Spleen (tissue), 11 donors: Measurements from ENCODE around the gene NDUFA7. TPM values are rescaled to one million over a fixed set of nuclear protein-coding genes. Genes with fewer than 3 reads are reported as not detected.
"Not testable (repeated sequence)": the region's sequence is repeated elsewhere in the genome, so short reads cannot be mapped to it uniquely, and the experiment has no call there.

ENCODE experiments used
- DNase-seq: peaks from one replicate; pipeline ENCODE4 v3.0.0-alpha.2; 2020
- H3K27ac ChIP-seq, 8 donors: fragments of 200-600 bp; sonication (generic) in 7 of 8; 1 replicate in 4 of 8; 2 replicates in 4 of 8; pipeline versions ENCODE4 v1.5.0 to v1.8.0; 2016 to 2021; ENCODE audit warnings: inconsistent platforms in 4 of 8, mild to moderate bottlenecking in 4 of 8, moderate library complexity in 1 of 8
- H3K27me3 ChIP-seq, 7 donors: fragments of 200-600 bp; sonication (generic) in 6 of 7; replicated peaks in 1 of 7; 1 replicate in 4 of 7; 2 replicates in 3 of 7; pipeline versions ENCODE4 v1.5.0 to v1.8.0; 2016 to 2021; ENCODE audit warnings: inconsistent platforms in 3 of 7, mild to moderate bottlenecking in 1 of 7
- H3K36me3 ChIP-seq, 6 donors: fragments of 200-600 bp; sonication (generic) in 5 of 6; 1 replicate in 4 of 6; 2 replicates in 2 of 6; pipeline versions ENCODE4 v1.5.0 to v1.8.0; 2016 to 2021; ENCODE audit warnings: inconsistent platforms in 2 of 6
- H3K4me1 ChIP-seq, 6 donors: fragments of 200-600 bp; sonication (generic) in 5 of 6; 1 replicate in 3 of 6; 2 replicates in 3 of 6; pipeline versions ENCODE4 v1.5.0 to v1.8.0; 2016 to 2021; ENCODE audit warnings: inconsistent platforms in 3 of 6
- H3K4me3 ChIP-seq, 8 donors: fragments of 200-600 bp; sonication (generic) in 7 of 8; 1 replicate in 4 of 8; 2 replicates in 4 of 8; pipeline versions ENCODE4 v1.5.0 to v1.8.0; 2016 to 2021; ENCODE audit warnings: inconsistent platforms in 4 of 8, mild to moderate bottlenecking in 4 of 8, moderate library complexity in 2 of 8
- H3K9me3 ChIP-seq, 8 donors: fragments of 200-600 bp; sonication (generic) in 7 of 8; 1 replicate in 4 of 8; 2 replicates in 4 of 8; pipeline versions ENCODE4 v1.5.0 to v1.8.0; 2016 to 2021; ENCODE audit warnings: inconsistent platforms in 4 of 8
- CTCF ChIP-seq, 11 experiments: fragments of 200-600 bp in 7 of 11; fragments of 450-650 bp in 4 of 11; sonication (generic) in 4 of 11; IDR thresholded peaks in 8 of 11; conservative IDR thresholded peaks in 3 of 11; 1 replicate in 7 of 11; 2 replicates in 4 of 11; pipeline versions ENCODE4 v1.4.0 to v1.8.0; 2016 to 2021; ENCODE audit warnings: antibody characterized with exemption in 11 of 11, inconsistent platforms in 4 of 11, mild to moderate bottlenecking in 1 of 11
- POLR2A ChIP-seq, 3 donors: fragments of 450-650 bp; IDR thresholded peaks; one replicate each; pipeline ENCODE4 v1.5.1; 2017; ENCODE audit warnings: antibody characterized with exemption in 3 of 3, mild to moderate bottlenecking in 1 of 3
- POLR2AphosphoS5 ChIP-seq, 3 donors: sonication (generic); formaldehyde crosslinking; IDR thresholded peaks; one replicate each; pipeline ENCODE4 v1.5.1; 2017; ENCODE audit warnings: antibody characterized with exemption in 3 of 3
- WGBS, 5 donors: extraction: QIAGEN DNeasy Blood & Tissue Kit in 3 of 5; methylation state at CpG; one replicate each; pipeline versions ENCODE4 v1.1.5 to v1.1.7; 2013 to 2018; 5-methylcytosine and 5-hydroxymethylcytosine counted together
- intact Hi-C: fragments of 100-400 bp; cut with DNase I; formaldehyde crosslinking; loops from one replicate; pipeline ENCODE4 v1.15.0; 2023; ENCODE audit warnings: low total_unique reads
- polyA plus RNA-seq, 3 donors: library from polyadenylated mRNA; stranded (reverse); fragments of 200-250 nt; gene quantifications; one replicate each; pipeline ENCODE4 v1.2.1, GENCODE V29; 2013
- total RNA-seq, 7 donors: library from RNA; depleted of rRNA in 3 of 7; stranded (reverse); fragments of >200 nt in 3 of 7; fragmentation: NEBNext Ultra II Directional in 4 of 7; extraction: Animal tissue kit (Norgen Biotek cat#: 25700) in 4 of 7; gene quantifications; one replicate each; pipeline versions ENCODE4 v1.1.0 to v1.2.1, GENCODE V29; 2016 to 2021
- donor health status: healthy with polysubstance abuse.
- donor health status: DM: no; HTN: no; CAD: no; lungs with moderate emphysema.
- donor health status: DM: no; HTN: no; CAD: no.
- donor health status: Bipolar disorder and iron deficiency.
- donor health status: healthy.
- donor health status: DM: no; HTN: no; CAD: no.
- donor health status: DM: yes; HTN: yes; CAD: no.

The NDUFA7 gene
- total and polyA plus RNA-seq, 10 donors: 14.6 to 131 (median 31.1) TPM

GRCh38 chr19:8320564-8321066 lies 560 bp downstream of the NDUFA7 start:
- no peak for TF ChIP-seq POLR2A (IDR thresholded peaks at IDR 0.05)
- no peak for TF ChIP-seq CTCF (IDR thresholded peaks at IDR 0.05 in 8 of 11, conservative IDR thresholded peaks at IDR 0.05 in 3 of 11)
- TF ChIP-seq POLR2AphosphoS5 (IDR thresholded peaks at IDR 0.05): no peak
- no peak for DNase-seq
- H3K4me1 ChIP-seq: peaks cover 26 to 89% (median 70%) of the 10 kb centered on the region in 6 donors
- H3K27me3 ChIP-seq: no peaks in the 10 kb centered on the region
- peak overlapping the region; percentile 85 to 96 (median 92) for H3K27ac ChIP-seq
- WGBS, 5 donors: 3 to 5% (median 4%) methylated on average over 16 of the region's 16 CpGs
- H3K9me3 ChIP-seq: no peaks in the 10 kb centered on the region
- intact Hi-C loops: no loop called here
- peak overlapping the region; percentile 75 to 98 (median 86) for H3K4me3 ChIP-seq
- peaks cover 0 to 57% (median 23%) of the 10 kb centered on the region in 6 donors for H3K36me3 ChIP-seq

- peaks cover 26 to 95% (median 70%) of the 10 kb centered on the region in 6 donors for H3K4me1 ChIP-seq
- peak overlapping the region; percentile 85 to 96 (median 92) for H3K27ac ChIP-seq
- peaks cover 0 to 64% (median 28%) of the 10 kb centered on the region in 6 donors for H3K36me3 ChIP-seq
- H3K4me3 ChIP-seq: peak overlapping the region; percentile 75 to 98 (median 86)
- no peaks in the 10 kb centered on the region for H3K9me3 ChIP-seq
- TF ChIP-seq POLR2A (IDR thresholded peaks at IDR 0.05) (no peak), CTCF (IDR thresholded peaks at IDR 0.05 in 8 of 11, conservative IDR thresholded peaks at IDR 0.05 in 3 of 11) (no peak), POLR2AphosphoS5 (IDR thresholded peaks at IDR 0.05) (no peak)
- no peak for DNase-seq
- no peaks in the 10 kb centered on the region for H3K27me3 ChIP-seq
- intact Hi-C loops: no loop called here
- WGBS, 5 donors: 81 to 88% (median 87%) methylated on average over 19 of the region's 19 CpGs
Measured at GRCh38 chr19:8319807-8320520, 1.2 kb downstream of the NDUFA7 start.

GRCh38 chr19:8318835-8319234 lies 2.3 kb downstream of the NDUFA7 start:
- H3K4me1 ChIP-seq: peaks cover 26 to 92% (median 61%) of the 10 kb centered on the region in 6 donors
- H3K27me3 ChIP-seq, H3K4me3 ChIP-seq, H3K27ac ChIP-seq, DNase-seq, intact Hi-C loops, H3K9me3 ChIP-seq: not testable (repeated sequence)
- WGBS, 5 donors: 76 to 87% (median 82%) methylated on average over 9 of the region's 9 CpGs
- peaks cover 0 to 64% (median 37%) of the 10 kb centered on the region in 6 donors for H3K36me3 ChIP-seq

- DNase-seq: no peak
- intact Hi-C loops: no loop called here
- H3K36me3 ChIP-seq: peaks cover 0 to 70% (median 39%) of the 10 kb centered on the region in 6 donors
- H3K27me3 ChIP-seq: no peaks in the 10 kb centered on the region
- TF ChIP-seq CTCF (IDR thresholded peaks at IDR 0.05 in 8 of 11, conservative IDR thresholded peaks at IDR 0.05 in 3 of 11) (no peak), POLR2A (IDR thresholded peaks at IDR 0.05) (no peak), POLR2AphosphoS5 (IDR thresholded peaks at IDR 0.05) (peak; percentile 36 to 58 (median 39))
- H3K4me1 ChIP-seq: peaks cover 9 to 79% (median 49%) of the 10 kb centered on the region in 6 donors
- H3K9me3 ChIP-seq: no peaks in the 10 kb centered on the region
- no peak overlapping the region for H3K4me3 ChIP-seq
- 78 to 94% (median 84%) methylated on average over 12 to 14 of the region's 14 CpGs for WGBS, 5 donors
- peak overlapping the region in 5 of 8 donors; percentile 16 to 65 (median 64) for H3K27ac ChIP-seq
Measured at GRCh38 chr19:8316351-8317125, 4.6 kb downstream of the NDUFA7 start.

- H3K9me3 ChIP-seq, intact Hi-C loops, H3K4me3 ChIP-seq, DNase-seq, H3K27me3 ChIP-seq: not testable (repeated sequence)
- WGBS, 5 donors: 76 to 92% (median 82%) methylated on average over 11 of the region's 11 CpGs
- peaks cover 4 to 82% (median 44%) of the 10 kb centered on the region in 6 donors for H3K4me1 ChIP-seq
- H3K27ac ChIP-seq: peak overlapping the region in 2 of 8 donors; percentile 33 to 64
- peaks cover 0 to 84% (median 49%) of the 10 kb centered on the region in 6 donors for H3K36me3 ChIP-seq
Measured at GRCh38 chr19:8314981-8315640, 6.1 kb downstream of the NDUFA7 start.
